DND-41 (cell line): ENCODE data around the gene KIF25.

Source experiments
- CTCF ChIP-seq: IDR thresholded peaks from 2 replicates; pipeline ENCODE4 v1.5.1; 2012; ENCODE audit warnings: borderline replicate concordance, low read length, moderate library complexity, mild to moderate bottlenecking; ENCODE audit not compliant: poor library complexity, severe bottlenecking; ENCODE audit errors: extremely low read depth
- EZH2 ChIP-seq: IDR thresholded peaks from 3 replicates; pipeline ENCODE4 v1.6.1; 2012; ENCODE audit warnings: borderline replicate concordance, low read depth, mild to moderate bottlenecking, moderate library complexity, low read length, inconsistent platforms; ENCODE audit not compliant: severe bottlenecking

- TF ChIP-seq CTCF (no peak), EZH2 (no peak)
These were observed 4.3 kb upstream of the KIF25 start for GRCh38 chr6:167993169-167993568.
